Measurements from ENCODE around the gene GALT. TPM values are rescaled to one million over a fixed set of nuclear protein-coding genes. Genes with fewer than 3 reads are reported as not detected.

Gene GALT
- total RNA-seq (ENCODE audit: low replicate concordance) = 32.1 and 43.7 TPM in 2 replicates

DNA sequence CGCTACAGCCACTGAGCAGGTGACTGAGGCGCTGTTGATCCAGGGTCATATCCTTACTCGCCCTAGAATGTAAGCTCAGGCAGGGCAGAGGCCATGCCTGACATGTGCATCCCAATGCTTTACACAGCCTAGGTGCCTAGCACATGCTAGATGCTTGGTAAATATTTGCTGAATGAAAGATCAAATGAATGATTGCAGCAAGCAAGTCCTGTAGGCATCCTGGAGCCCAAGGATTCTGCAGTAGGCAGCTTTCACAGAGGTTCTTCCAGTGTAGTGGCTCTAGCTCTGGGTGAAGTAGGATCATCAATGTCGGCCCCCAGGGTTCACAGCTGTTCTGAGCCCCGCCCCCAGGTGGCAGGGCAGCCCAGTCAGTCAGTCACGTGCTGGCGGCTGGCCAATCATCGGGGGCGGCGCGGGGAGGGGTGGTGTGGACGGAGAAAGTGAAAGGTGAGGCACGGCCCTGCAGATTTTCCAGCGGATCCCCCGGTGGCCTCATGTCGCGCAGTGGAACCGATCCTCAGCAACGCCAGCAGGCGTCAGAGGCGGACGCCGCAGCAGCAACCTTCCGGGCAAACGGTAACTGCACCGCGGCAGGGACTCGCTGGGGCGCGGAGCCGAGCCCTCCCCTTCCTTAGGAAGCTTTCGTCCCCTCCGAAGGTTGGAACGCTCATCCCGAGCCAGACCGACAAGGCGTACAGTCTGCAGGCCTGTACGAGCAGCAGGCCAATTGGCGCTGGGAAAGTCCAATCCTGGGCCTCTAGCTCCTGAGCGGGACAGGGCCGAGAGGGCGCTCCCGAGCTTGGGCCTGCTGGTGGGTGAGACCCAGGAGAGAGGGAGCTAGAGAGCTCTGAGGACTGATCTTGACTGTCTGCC, at the start of gene GALT:
TSS of gene GALT (plus strand) at position 465 of the 873 bp plus-strand sequence. CDS start at position 495, 30 bp downstream.
- Histone ChIP-seq H3K27me3 (no peaks in the 10 kb centered on the region), H3K79me2 (ENCODE audit: low read depth) (peaks cover 16% of the 10 kb centered on the region)
- peaks cover 7% of the 10 kb centered on the region for H3K27me3 Mint-ChIP-seq (ENCODE audit: insufficient read depth, low read depth)

DNA sequence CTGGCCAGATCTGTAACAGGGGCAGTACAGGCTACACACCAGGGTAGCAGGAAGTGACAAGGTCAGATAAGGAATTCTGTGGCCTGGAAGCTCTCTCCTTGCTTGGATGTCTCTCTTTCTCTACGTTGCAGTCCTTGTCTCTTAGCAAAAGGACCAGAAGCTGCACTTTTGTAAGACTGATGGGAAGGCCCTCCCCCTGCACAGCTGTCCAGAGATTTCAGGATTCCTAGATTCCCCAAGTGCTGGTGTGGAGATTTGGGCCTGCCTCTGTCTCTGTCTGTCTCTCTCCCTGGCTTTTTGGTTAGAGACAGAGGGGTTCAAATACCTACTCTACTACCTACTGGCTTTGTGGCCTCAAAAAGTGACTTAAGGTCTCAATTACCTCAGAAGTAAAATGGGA, 46.9 kb upstream of the GALT start:
- Histone ChIP-seq H3K4me1 (no peaks in the 10 kb centered on the region), H3K27me3 (peaks cover 19% of the 10 kb centered on the region), H3K79me2 (ENCODE audit: low read depth) (no peaks in the 10 kb centered on the region), H3K4me3 (no peak overlapping the region), H3K9ac (no peak overlapping the region), H3K27ac (no peak overlapping the region), H3K4me2 (no peak overlapping the region), H4K20me1 (ENCODE audit: low read depth) (no peaks in the 10 kb centered on the region), H3K36me3 (no peaks in the 10 kb centered on the region), H3K9me3 (ENCODE audit: low read depth) (no peaks in the 10 kb centered on the region), H2AFZ (replicated peaks) (no peak overlapping the region), H3F3A (ENCODE audit: low read depth) (no peaks in the 10 kb centered on the region)
- peaks cover 8% of the 10 kb centered on the region for H3K27me3 Mint-ChIP-seq (ENCODE audit: insufficient read depth, low read depth)
- peaks cover 20% of the 10 kb centered on the region for H3K4me1 Mint-ChIP-seq
- DNase-seq (ENCODE audit: low spot score) = no peak
- no peaks in the 10 kb centered on the region for H3K9me3 Mint-ChIP-seq
- H3K36me3 Mint-ChIP-seq = no peaks in the 10 kb centered on the region
- H3K4me3 Mint-ChIP-seq = no peak overlapping the region
- TF ChIP-seq EZH2 (IDR thresholded peaks at IDR 0.05) = no peak
- TF ChIP-seq EZH2phosphoT487 (IDR thresholded peaks at IDR 0.05) = no peak
- no peak overlapping the region for H3K27ac Mint-ChIP-seq

More for the DNA sequence above, at the start of gene GALT:
- peak within 1 kb of the TSS; percentile 61 for H3K4me3 ChIP-seq
- peak within 1 kb of the TSS; percentile 81 for H3K27ac ChIP-seq
- peak within 1 kb of the TSS; percentile 76 for H3K27ac Mint-ChIP-seq
- no peaks in the 10 kb centered on the region for H3K9me3 ChIP-seq (ENCODE audit: low read depth)
- peak within 1 kb of the TSS; percentile 93 for H3K4me3 Mint-ChIP-seq
- peak within 1 kb of the TSS; percentile 36 for H3K9ac ChIP-seq
- H3K36me3 ChIP-seq = no peaks in the 10 kb centered on the region
- TF ChIP-seq, protein P1, sequence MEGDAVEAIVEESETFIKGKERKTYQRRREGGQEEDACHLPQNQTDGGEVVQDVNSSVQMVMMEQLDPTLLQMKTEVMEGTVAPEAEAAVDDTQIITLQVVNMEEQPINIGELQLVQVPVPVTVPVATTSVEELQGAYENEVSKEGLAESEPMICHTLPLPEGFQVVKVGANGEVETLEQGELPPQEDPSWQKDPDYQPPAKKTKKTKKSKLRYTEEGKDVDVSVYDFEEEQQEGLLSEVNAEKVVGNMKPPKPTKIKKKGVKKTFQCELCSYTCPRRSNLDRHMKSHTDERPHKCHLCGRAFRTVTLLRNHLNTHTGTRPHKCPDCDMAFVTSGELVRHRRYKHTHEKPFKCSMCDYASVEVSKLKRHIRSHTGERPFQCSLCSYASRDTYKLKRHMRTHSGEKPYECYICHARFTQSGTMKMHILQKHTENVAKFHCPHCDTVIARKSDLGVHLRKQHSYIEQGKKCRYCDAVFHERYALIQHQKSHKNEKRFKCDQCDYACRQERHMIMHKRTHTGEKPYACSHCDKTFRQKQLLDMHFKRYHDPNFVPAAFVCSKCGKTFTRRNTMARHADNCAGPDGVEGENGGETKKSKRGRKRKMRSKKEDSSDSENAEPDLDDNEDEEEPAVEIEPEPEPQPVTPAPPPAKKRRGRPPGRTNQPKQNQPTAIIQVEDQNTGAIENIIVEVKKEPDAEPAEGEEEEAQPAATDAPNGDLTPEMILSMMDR (IDR thresholded peaks at IDR 0.05) = peak; percentile 37
- TF ChIP-seq EZH2 (IDR thresholded peaks at IDR 0.05) (no peak), EZH2phosphoT487 (IDR thresholded peaks at IDR 0.05) (no peak)
- peaks cover 8% of the 10 kb centered on the region for H4K20me1 ChIP-seq (ENCODE audit: low read depth)
- peaks cover 36% of the 10 kb centered on the region for H3K4me1 Mint-ChIP-seq
- H3K4me1 ChIP-seq = peaks cover 18% of the 10 kb centered on the region
- H3K36me3 Mint-ChIP-seq = peaks cover 13% of the 10 kb centered on the region
- H3K9me3 Mint-ChIP-seq = no peaks in the 10 kb centered on the region
- peak within 1 kb of the TSS; percentile 97 for H3K4me2 ChIP-seq
- H3F3A ChIP-seq (ENCODE audit: low read depth) = peaks cover 25% of the 10 kb centered on the region
- DNase-seq (ENCODE audit: low spot score) = peak; percentile 95
- peak within 1 kb of the TSS; percentile 87 for H2AFZ ChIP-seq (replicated peaks)

DNA sequence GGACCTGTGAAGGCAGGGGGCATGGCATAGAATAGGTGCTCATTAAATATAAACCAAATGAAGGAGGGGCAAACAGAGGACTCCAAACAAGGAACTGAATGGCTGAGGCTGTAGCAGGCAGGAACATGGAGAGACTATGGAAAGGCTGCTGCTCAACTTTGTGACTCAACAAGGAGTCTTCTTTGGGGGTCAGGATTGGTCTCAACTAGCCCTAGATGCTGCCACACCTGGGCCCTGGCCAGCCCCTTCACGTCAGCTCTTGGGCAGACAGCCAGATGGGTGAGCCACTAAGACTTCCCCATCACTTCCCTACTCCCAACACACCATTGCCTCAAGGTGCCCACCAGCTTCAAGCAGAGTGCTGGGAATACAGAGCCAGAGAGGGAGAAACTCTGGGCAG, 45.6 kb upstream of the GALT start:
- H3K4me3 ChIP-seq = no peak overlapping the region
- no peak overlapping the region for H3K9ac ChIP-seq
- H4K20me1 ChIP-seq (ENCODE audit: low read depth) = no peaks in the 10 kb centered on the region
- Mint-ChIP-seq H3K4me3 (no peak overlapping the region), H3K27ac (no peak overlapping the region), H3K36me3 (no peaks in the 10 kb centered on the region), H3K27me3 (ENCODE audit: insufficient read depth, low read depth) (peaks cover 8% of the 10 kb centered on the region), H3K9me3 (no peaks in the 10 kb centered on the region), H3K4me1 (peaks cover 20% of the 10 kb centered on the region)
- H3K36me3 ChIP-seq = no peaks in the 10 kb centered on the region
- no peaks in the 10 kb centered on the region for H3K79me2 ChIP-seq (ENCODE audit: low read depth)
- H3K4me1 ChIP-seq = no peaks in the 10 kb centered on the region
- peaks cover 21% of the 10 kb centered on the region for H3K27me3 ChIP-seq
- no peak overlapping the region for H2AFZ ChIP-seq (replicated peaks)
- no peak overlapping the region for H3K27ac ChIP-seq
- H3F3A ChIP-seq (ENCODE audit: low read depth) = no peaks in the 10 kb centered on the region
- DNase-seq (ENCODE audit: low spot score) = no peak
- no peaks in the 10 kb centered on the region for H3K9me3 ChIP-seq (ENCODE audit: low read depth)
- no peak for TF ChIP-seq EZH2 (IDR thresholded peaks at IDR 0.05)
- TF ChIP-seq EZH2phosphoT487 (IDR thresholded peaks at IDR 0.05) = no peak
- TF ChIP-seq, protein P1 (IDR thresholded peaks at IDR 0.05) = no peak
- no peak overlapping the region for H3K4me2 ChIP-seq

All from neural progenitor cell (in vitro differentiated cells).